GM21576 (cell line): ENCODE data around the gene TRIM23.
"Not testable (repeated sequence)": the region's sequence is repeated elsewhere in the genome, so short reads cannot be mapped to it uniquely, and the experiment has no call there.

Experiments
- ATAC-seq: cut with Tn5 transposase; IDR thresholded peaks from one replicate; pipeline ENCODE4 v1.9.1; 2021; ENCODE audit warnings: mild to moderate bottlenecking, moderate library complexity; ENCODE audit not compliant: unreplicated experiment

The TRIM23 gene

DNA sequence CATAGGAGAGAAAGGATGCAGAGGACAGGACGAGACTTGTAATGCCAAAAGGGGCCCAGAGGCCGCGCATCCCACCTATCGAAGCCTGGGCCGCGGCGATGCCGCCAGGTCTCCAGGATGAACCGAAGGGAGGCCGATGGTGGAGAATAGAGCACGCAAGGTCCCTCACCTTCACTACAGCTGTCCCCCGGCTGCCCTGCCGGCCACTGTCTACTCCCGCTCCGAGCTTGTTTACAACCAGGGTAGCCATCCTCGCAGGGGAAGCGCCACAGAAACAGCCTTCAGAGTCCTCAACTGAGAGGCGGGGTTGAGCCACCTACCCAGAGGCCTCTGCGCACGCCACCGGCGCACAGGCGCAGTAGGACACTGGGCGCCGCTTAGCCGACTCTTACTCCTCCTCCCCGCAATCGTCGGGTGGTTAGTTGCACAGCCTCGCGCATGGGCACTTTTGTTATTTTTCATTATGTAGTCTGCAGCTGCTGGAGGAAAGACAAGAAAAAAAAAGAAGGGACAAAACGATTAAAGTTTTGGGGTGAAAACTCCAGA is at the start of gene TRIM23:
Gene TRIM23 (minus strand): TSS at position 309 of the 546 bp plus-strand sequence. CDS start 59 bp downstream, at position 250.
- peak; percentile 91 for ATAC-seq

- no peak for ATAC-seq
Measured at GRCh38 chr5:65672796-65673195, 48.7 kb upstream of the TRIM23 start.

- ATAC-seq: no peak
Measured at GRCh38 chr5:65668696-65669095, 44.6 kb upstream of the TRIM23 start.

GRCh38 chr5:65663804-65664521 is 39.8 kb upstream of the TRIM23 start:
- ATAC-seq: no peak

GRCh38 chr5:65654713-65655112 is 30.6 kb upstream of the TRIM23 start:
- ATAC-seq: no peak

- no peak for ATAC-seq
Measured at GRCh38 chr5:65651144-65651543, 27.0 kb upstream of the TRIM23 start.

- no peak for ATAC-seq
Measured at GRCh38 chr5:65647941-65648340, 23.8 kb upstream of the TRIM23 start.

DNA sequence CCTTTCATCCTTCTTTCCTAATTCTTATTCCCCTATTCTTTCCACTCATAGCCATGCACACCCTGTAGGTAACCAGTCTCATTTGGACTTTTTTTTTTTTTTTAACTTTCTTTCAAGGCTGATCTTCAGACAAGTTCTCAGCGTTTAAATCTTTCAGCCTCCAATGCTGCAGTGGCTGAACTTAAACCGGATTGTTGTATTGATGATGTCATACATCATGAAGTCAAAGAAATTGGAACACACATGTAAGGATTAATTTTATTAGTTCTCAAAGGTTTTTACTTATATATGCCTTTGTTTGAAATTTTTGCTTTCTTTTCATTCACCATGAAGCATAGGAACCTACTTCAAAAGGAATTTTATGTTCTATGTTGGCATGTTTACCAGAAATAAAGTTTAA is 22.8 kb upstream of the TRIM23 start:
- no peak for ATAC-seq

DNA sequence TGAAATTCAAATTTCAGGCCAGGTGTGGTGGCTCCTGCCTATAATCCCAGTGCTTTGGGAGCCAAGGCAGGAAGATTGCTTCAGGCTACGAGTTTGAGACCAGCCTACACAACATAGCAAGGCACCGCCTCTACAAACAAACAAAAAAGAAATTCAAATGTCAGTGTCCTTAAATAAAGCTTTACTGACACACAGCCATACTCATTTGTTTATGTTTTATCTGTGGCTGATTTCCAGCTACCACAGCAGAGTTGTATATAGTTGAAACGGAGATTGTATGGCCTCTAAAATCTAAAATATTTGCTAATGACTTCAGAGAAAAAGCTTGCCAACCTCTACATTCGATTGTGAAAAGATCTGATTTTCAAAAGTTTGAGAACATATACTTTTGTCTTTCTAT is 16.1 kb upstream of the TRIM23 start:
- ATAC-seq: no peak

- ATAC-seq: no peak
Measured at GRCh38 chr5:65630981-65631380, 6.8 kb upstream of the TRIM23 start.

- no peak for ATAC-seq
Measured at GRCh38 chr5:65625743-65626142, 1.6 kb upstream of the TRIM23 start.

DNA sequence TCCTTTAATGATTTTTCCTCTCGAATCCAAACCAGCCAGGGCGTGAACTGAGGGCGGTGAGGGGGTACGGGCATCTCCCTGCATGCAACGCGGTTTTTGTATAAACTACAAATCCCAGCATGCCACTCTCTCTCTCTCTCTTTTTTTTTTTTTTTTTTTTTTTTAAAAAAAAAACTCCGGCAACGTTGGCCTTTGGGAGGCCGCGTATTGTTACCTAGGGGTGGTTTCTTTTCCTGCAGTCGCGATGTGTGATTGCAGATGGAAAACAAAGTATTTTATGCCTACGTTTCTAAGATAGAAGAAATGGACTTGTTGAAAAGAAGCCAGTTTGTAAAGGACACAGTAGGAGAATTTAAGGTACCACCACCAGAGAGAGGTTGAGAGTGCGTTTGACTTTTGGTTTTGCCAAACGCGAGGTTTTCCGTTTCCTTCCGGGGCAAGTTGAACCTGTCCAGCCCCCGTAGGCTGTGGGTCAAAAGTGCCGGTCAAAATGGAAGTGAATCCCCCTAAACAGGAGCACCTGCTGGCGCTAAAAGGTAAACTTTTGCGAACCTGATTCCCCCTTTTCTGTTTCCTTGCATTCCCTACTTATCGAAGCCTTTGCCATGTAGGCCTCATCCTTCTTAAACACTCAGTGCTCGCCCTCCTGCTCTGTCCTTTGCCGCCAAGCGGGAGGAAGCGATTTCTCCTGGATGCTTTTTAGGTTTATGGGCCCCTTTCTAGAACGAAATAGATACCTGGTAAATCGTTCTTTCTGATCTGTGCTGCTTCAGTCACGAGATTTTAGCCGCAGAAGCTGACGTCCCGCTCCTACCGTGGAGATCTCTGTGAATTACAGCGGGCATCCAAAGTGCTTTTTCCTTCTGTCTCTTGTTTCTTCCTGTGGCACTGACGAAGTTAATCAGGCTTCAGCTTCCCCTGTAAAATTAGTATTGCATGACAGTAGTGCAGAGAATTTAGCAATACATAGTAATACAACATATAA is 730 bp upstream of the TRIM23 start, which contains the start of the genes SHLD3 and TRAPPC13:
Gene SHLD3 (plus strand): TSS at position 457 of the 985 bp plus-strand sequence. CDS start 4,561 bp downstream, outside the sequence.
Gene TRAPPC13 (plus strand): TSS at position 457 of the 985 bp plus-strand sequence. CDS start 34 bp downstream, at position 491.
- ATAC-seq: peak; percentile 74

DNA sequence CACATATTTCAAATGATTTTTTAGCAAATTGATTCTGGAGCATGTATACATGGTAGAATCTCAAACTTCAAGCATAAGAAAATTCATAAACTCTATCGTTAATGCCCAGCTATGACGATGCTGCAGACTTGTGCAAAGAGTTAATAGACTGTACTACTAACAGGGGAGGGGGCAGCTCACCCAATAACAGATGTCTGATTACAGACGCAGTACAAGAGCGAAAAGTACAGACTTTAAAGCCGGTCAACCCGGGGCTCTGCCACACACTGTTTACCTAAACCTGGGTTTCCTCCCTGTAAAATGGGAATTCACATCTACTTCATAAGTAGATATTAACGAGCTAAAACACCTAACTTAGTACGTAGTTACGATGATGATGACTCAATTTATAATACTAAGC is 651 bp downstream of the TRIM23 start:
- no peak for ATAC-seq

- not testable (repeated sequence) for ATAC-seq
Measured at GRCh38 chr5:65621961-65622360, 2.2 kb downstream of the TRIM23 start.

DNA sequence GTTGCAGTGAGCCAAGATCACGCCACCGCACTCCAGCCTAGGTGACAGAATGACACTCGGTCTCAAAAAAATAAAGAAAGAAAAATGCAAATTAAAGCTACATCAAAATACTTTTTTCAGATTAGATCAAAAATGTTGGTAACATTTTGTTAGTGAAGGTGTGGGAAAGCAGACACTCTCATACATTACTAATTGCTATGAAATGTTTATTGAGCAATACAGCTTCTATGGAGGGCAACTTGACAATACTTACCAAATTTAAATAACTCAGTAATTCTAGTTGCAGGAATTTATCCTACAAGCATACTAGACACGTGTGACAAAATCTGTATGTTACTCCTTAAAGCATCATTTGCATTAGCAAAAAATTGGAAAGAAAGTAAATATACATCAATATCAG is 4.1 kb downstream of the TRIM23 start:
- no peak for ATAC-seq

DNA sequence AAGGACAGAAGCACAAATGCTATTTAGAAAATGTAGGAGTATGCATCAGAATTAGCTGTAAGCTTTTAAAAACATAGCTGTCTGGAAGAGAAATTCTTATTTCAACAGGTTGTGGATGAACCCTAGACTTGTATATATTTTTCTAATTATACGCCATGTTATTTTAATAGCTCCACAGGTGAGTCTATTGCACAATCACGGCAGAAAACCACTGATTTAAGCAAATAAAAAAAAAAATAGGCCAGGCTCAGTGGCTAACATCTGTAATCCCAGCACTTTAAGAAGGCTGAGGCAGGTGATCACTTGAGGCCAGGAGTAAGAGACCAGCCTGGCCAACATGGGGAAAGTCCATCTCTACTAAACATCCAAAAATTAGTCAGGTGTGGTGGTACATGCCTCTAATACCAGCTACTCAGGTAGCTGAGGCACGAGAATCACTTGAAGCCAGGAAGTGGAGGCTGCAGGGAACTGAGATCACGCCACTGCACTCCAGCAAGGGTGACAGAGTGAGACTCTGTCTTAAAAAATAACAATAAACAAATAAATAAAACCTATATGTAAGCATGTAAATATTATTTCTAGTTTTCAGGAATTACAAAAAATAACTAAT is 11.7 kb downstream of the TRIM23 start:
- no peak for ATAC-seq

- no peak for ATAC-seq
Measured at GRCh38 chr5:65611524-65611923, 12.6 kb downstream of the TRIM23 start.

- not testable (repeated sequence) for ATAC-seq
Measured at GRCh38 chr5:65601761-65602160, 22.4 kb downstream of the TRIM23 start.

GRCh38 chr5:65588694-65589093 is 35.4 kb downstream of the TRIM23 start:
- ATAC-seq: no peak

DNA sequence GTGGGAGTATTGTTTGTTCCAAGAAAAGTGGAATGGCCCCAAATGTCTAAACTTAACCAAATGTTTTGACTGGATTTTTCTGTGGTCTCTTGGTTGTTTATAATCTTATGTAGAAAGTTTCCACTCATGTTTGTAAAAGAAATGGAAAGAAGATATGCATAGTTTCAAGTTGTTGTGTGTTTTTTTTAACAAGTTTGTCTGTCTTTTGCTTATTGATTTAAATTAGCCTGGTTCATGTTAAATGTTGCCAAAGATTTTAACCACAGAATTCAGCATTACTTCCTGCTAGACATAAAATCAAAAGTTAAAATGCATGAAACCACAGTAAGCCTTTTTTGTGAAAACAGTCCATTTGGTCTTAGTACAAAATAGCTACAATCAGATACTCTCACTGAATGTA is 47.0 kb downstream of the TRIM23 start:
- ATAC-seq: no peak
